Measurements from ENCODE around the gene SNW1.

The SNW1 gene

DNA sequence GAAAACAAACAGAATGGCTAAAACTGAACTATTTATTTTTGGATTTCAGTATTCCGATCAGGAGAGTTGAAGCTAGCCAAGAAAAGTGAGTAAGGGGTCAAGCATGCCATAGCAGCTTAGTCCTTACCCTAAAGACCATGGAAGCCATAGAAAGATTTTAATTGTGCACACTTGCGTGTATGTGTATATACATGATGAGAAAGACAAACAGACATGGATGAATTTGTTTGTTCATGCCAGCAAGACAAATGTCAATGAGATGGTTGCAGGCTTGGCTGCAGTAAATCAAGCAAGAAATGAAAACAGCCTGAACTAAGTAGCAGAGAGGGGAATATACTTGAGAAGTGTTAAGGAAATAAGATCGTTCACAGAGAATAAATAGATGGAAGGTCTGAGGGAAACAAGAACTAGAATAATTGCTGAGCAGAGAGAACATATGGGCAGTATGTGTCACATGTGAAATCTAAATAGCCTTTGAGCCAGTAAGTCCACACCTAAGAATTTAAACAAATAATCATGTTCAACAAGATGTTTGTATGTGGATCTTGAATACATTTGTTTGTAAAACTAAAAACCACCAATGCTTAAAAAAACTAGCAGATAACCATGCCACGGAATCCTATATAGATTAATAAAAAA is 14.8 kb downstream of the SNW1 start:
- DNase-seq = no peak

DNA sequence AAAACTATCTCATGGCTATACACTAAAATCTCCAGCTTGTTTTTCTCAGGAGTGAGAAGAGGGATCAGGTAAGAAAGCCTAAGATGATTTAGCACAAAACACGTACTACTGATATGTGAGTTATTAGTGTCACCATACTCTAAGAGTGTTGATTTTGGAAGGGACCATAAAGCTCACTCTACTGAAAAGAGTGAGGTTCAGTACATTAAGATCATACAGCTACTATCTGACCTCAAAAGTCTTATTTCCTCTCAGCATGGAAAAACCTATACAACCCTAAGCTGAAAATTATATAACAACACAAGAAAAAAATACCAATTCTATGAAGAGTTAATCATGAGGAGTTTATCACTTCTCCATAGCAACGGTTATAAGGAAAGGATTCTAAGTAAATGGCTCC is 19.5 kb downstream of the SNW1 start:
- DNase-seq = no peak

DNA sequence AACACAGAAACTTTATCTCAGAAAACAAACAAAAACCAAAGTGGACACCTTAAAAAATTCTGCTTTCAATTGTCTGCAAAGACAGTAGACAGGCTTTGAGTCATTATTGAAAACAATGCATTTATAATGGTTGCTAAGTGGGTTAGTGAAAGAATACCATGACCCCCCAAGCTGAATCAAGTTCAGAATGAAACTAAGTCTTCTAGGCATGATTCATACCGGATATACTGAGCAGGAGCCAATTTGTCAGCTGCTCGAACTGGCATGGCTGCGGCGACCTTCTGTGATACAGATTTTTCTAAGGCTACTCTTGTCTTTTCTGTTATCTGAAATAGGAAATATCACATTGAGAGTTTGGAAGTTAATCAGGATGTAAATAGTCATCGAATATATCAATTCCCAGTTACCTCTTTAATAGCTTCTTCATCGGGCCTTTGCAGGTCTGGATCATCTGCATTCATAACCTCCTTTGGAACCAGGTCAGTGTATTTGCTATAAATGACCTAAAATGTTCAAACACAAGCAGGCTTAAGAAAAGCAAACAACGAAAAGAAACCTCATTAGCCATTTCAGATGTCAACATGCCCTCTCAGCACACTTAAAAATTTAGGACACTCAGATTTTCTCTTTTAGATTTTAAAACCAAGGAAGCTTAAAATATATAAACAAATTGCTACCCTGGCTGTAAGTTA is 22.3 kb downstream of the SNW1 start:
- DNase-seq = no peak

- no peak for DNase-seq
These were observed 29.9 kb downstream of the SNW1 start for GRCh38 chr14:77730976-77731497.

DNA sequence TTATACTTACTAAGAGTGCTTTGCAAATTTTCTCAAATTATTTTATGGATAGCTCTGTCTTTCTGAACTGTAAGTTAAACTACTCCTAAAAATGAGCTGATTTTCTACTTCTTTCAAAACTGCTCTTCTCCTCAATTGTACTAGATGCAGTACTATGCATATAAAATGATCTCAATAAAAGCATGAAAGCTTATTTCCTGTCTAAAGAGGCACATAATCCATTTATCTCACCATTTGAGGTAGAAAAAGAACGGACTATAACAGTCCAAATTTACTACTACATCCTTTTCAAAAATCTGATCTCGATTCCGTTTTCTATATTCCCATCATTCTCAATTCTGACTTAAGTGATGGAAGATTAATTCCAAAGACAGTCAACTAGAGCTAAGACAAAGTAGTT is 38.7 kb downstream of the SNW1 start:
- DNase-seq = no peak

DNA sequence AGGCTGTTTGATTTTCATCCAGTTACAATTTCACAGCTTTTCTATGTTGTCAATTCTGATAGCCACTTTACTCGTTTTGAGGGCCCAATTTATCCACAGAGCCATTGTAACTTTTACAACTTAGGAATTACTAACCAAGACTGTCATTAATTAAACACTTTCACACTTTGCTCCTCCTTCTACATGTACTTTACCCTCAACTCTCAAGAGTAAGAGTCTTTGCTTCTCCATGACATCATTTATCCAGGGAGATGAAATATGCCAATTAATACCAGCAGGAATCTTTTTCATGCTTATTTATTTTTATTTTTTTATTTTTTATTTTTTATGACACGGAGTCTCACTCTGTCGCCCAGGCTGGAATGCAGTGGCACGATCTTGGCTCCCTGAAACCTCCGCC is 39.5 kb downstream of the SNW1 start:
- no peak for DNase-seq

DNA sequence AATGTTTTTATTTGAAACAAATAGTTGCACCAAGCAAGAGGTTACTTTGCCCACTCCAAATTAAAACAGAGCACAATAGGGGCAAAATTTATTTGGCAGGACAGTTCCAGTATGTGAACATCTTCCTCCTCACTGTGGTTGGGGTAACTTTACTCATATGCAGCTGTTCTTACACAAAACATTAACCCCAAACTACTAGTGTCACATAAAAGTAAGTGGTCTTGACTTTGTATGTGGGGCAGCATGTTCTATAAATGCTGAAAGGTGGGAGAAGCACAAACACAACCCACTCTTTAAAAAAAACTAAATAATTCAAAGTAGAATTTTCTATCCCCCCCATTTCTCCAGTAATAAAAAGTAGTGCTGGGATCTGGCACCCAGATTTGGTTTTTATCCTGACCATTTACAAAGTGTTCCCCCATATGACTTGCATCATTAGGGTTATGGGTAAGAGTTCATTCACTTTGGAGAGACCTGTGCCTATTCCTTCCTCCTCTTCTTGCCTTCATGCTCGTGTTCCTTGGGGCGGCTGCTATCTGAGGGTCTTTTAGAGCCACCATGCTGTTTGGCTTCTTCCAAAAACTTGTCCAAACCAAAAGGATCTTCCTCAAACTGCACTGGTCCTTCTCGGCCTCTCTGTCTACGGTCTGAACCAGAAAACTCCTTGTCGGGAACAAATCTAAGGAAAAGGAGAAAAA is 43.2 kb downstream of the SNW1 start:
- DNase-seq = no peak

- DNase-seq = no peak
These were observed 46.0 kb downstream of the SNW1 start for GRCh38 chr14:77714926-77715325.

DNA sequence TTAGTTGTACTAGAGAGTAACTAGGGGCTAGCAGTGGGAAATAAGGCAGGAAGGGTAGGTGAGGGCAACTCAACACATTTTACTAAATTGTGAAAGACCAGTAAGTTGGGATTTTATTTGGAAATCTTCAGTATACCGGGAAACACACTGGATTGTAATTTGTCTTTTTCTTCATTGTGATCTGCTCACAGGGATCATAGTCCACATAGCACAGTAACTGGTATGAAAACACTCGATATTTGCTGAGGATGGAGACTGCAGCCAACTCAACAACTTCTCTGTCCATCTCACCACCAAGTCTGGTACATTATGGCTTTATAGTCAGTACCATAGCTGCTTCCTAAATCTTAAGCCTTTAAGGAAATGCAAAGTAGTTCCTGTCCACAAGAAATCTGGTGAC is 50.6 kb downstream of the SNW1 start:
- DNase-seq = no peak

GRCh38 chr14:77709412-77709811 is 51.5 kb downstream of the SNW1 start:
- DNase-seq = no peak

DNA sequence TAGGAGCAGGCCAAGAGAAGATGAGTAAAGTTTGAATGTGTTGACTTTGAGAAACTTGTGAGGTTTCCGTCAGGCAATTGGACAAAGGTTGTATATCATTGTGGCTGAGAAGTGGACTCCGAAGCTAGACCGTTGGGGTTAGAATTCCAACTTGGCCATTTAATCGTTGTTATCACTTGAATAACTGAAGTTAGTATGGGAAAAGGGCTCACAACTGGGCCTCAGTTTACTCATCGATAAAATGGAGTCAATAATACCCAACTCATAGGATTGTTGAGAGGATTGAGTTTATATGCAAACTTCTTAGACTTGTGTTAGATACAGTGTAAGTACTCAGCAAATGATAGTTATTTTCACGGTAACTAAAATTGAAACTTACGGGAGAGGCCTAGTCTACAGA is 52.2 kb downstream of the SNW1 start:
- no peak for DNase-seq

- peak; percentile 83 for DNase-seq
These were observed 53.1 kb downstream of the SNW1 start, which contains the start of the genes ALKBH1 and SLIRP for GRCh38 chr14:77707724-77708408. ALKBH1 (minus strand) TSS chr14:77708023; CDS start chr14:77708004, 19 bp downstream. SLIRP (plus strand) TSS chr14:77708103; CDS start chr14:77708112, 9 bp downstream.

GRCh38 chr14:77707355-77707723 is 53.6 kb downstream of the SNW1 start:
- no peak for DNase-seq

DNA sequence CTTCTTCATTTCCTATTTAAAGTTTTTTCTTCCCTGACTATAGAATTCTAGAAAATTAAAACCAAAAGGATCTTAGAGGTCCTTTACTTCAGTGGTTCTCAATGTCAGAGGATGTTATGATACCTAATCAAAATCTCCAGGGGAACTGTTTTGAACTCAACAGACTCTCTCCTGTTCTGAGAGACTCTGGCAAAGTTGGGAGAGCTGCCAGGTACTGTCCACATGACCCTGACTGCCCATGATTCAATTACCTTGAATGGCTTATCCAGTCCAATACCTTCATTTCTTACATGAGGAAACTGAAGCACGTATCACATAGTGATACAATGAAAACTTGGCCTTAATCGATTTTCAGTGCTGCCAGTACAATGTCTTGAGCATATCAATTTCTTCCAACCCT is 69.7 kb downstream of the SNW1 start:
- no peak for DNase-seq

DNA sequence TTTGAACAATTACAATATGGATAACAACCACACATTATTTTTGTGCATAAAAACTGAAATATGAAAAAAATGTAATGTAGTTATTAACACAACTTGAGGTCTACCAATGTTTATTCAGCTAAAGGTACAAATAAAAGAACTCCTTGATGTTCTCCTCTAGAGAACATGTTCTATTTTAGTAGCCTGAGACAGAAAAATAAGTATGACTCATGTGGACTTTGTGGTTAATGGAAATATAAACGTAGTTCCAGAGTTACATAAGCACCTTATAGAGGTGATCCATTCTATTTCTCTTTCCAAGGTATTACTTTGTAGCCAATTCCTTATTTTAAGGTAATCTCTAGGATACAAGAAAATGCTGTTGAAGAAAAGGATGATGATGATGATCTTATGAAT is 78.8 kb downstream of the SNW1 start:
- DNase-seq = no peak

- no peak for DNase-seq
These were observed 79.5 kb downstream of the SNW1 start for GRCh38 chr14:77681196-77682157.

- DNase-seq = no peak
These were observed 86.0 kb downstream of the SNW1 start for GRCh38 chr14:77674931-77675330.

DNA sequence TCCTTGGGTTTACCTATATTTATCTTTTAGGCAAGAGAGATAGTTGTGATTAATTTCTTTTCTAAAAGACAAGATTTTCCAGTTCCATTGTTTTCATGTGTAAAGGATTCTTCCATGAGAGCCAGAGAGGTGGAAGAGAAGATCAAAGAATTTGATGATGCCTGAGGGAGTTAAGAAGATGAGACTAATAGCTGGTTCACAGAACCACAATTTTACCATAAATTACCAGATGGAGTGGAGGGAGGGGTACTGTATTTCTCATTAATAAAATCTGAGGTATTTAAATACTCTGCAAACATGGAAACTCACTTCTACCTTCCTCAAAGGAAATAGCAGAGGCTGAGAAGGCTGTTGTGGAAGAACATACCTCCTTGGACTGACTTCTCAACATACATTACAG is 87.8 kb downstream of the SNW1 start:
- DNase-seq = no peak
